ENCODE measurements around the gene ITSN2.

The ITSN2 gene

GRCh38 chr2:24337890-24338289 is 22.4 kb downstream of the ITSN2 start:
- no peak for ATAC-seq
- no peak for TF ChIP-seq ISL1 (CRISPR knock-in tag; IDR thresholded peaks at IDR 0.05)
- TF ChIP-seq SNAI2 (CRISPR knock-in tag; IDR thresholded peaks at IDR 0.05) = no peak
- no peak for TF ChIP-seq CREB5 (CRISPR knock-in tag; IDR thresholded peaks at IDR 0.05; ENCODE audit: low read depth)
- TF ChIP-seq TOX (CRISPR knock-in tag; IDR thresholded peaks at IDR 0.05; ENCODE audit: borderline replicate concordance) = no peak
- TF ChIP-seq ARNTL (CRISPR knock-in tag; IDR thresholded peaks at IDR 0.05; ENCODE audit: borderline replicate concordance, low read depth) = no peak
- TF ChIP-seq BACH2 (CRISPR knock-in tag; IDR thresholded peaks at IDR 0.05; ENCODE audit: borderline replicate concordance) = no peak
- TF ChIP-seq PATZ1 (CRISPR knock-in tag; IDR thresholded peaks at IDR 0.05; ENCODE audit: borderline replicate concordance) = no peak
- no peak for TF ChIP-seq TSHZ2 (CRISPR knock-in tag; IDR thresholded peaks at IDR 0.05)
- no peak for TF ChIP-seq ZFP30 (CRISPR knock-in tag; IDR thresholded peaks at IDR 0.05)
- TF ChIP-seq GLIS3 (CRISPR knock-in tag; IDR thresholded peaks at IDR 0.05) = no peak
- no peak for TF ChIP-seq OSR1 (CRISPR knock-in tag; IDR thresholded peaks at IDR 0.05)
- TF ChIP-seq CSRNP3 (CRISPR knock-in tag; IDR thresholded peaks at IDR 0.05) = no peak
- TF ChIP-seq ZNF565 (CRISPR knock-in tag; conservative IDR thresholded peaks at IDR 0.05; ENCODE audit: low read depth) = no peak
- no peak for TF ChIP-seq POU6F1 (CRISPR knock-in tag; IDR thresholded peaks at IDR 0.05; ENCODE audit: borderline replicate concordance, low read depth)
- no peak for TF ChIP-seq TCF4 (CRISPR knock-in tag; IDR thresholded peaks at IDR 0.05; ENCODE audit: borderline replicate concordance)
- TF ChIP-seq RARB (CRISPR knock-in tag; IDR thresholded peaks at IDR 0.05) = no peak
- TF ChIP-seq ZNF70 (CRISPR knock-in tag; IDR thresholded peaks at IDR 0.05) = no peak
- no peak for TF ChIP-seq CSDC2 (CRISPR knock-in tag; IDR thresholded peaks at IDR 0.05)

GRCh38 chr2:24336811-24337210 is 23.5 kb downstream of the ITSN2 start:
- TF ChIP-seq ZFP30 (CRISPR knock-in tag; IDR thresholded peaks at IDR 0.05) = no peak
- no peak for TF ChIP-seq CREB5 (CRISPR knock-in tag; IDR thresholded peaks at IDR 0.05; ENCODE audit: low read depth)
- TF ChIP-seq TSHZ2 (CRISPR knock-in tag; IDR thresholded peaks at IDR 0.05) = no peak
- no peak for TF ChIP-seq OSR1 (CRISPR knock-in tag; IDR thresholded peaks at IDR 0.05)
- TF ChIP-seq ISL1 (CRISPR knock-in tag; IDR thresholded peaks at IDR 0.05) = no peak
- no peak for TF ChIP-seq ZC3H10 (CRISPR knock-in tag; IDR thresholded peaks at IDR 0.05)
- no peak for TF ChIP-seq PATZ1 (CRISPR knock-in tag; IDR thresholded peaks at IDR 0.05; ENCODE audit: borderline replicate concordance)
- no peak for TF ChIP-seq RARB (CRISPR knock-in tag; IDR thresholded peaks at IDR 0.05)
- no peak for TF ChIP-seq TCF4 (CRISPR knock-in tag; IDR thresholded peaks at IDR 0.05; ENCODE audit: borderline replicate concordance)
- no peak for TF ChIP-seq GLIS3 (CRISPR knock-in tag; IDR thresholded peaks at IDR 0.05)
- no peak for TF ChIP-seq ZNF8 (CRISPR knock-in tag; IDR thresholded peaks at IDR 0.05)
- no peak for ATAC-seq
